ENCODE data around the gene SLC24A4. TPM values are rescaled to one million over a fixed set of nuclear protein-coding genes. Genes with fewer than 3 reads are reported as not detected.

The SLC24A4 gene, protein sequence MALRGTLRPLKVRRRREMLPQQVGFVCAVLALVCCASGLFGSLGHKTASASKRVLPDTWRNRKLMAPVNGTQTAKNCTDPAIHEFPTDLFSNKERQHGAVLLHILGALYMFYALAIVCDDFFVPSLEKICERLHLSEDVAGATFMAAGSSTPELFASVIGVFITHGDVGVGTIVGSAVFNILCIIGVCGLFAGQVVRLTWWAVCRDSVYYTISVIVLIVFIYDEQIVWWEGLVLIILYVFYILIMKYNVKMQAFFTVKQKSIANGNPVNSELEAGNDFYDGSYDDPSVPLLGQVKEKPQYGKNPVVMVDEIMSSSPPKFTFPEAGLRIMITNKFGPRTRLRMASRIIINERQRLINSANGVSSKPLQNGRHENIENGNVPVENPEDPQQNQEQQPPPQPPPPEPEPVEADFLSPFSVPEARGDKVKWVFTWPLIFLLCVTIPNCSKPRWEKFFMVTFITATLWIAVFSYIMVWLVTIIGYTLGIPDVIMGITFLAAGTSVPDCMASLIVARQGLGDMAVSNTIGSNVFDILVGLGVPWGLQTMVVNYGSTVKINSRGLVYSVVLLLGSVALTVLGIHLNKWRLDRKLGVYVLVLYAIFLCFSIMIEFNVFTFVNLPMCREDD
- total RNA-seq (0.07 and 0.14 TPM in 2 replicates), polyA plus RNA-seq (0.02 and 0.08 TPM in 2 replicates), polyA minus RNA-seq (not detected in 2 replicates), Bru-seq, nascent RNA (percentile 2 among the genes with signal in this experiment), BruChase-seq, experiment 1, labeled RNA remaining after a 6-hour chase (percentile 2 among the genes with signal in this experiment), BruChase-seq, experiment 2, labeled RNA remaining after a 2-hour chase (percentile 1 among the genes with signal in this experiment)
- polyA plus RNA-seq (2011; cell fraction: cytosol; rRNA removed), result 0.01 TPM in 1 of 2 replicates, not detected in the other
- 0.04 TPM in 1 of 2 replicates, not detected in the other for polyA plus RNA-seq (2011; cell fraction: nucleus; rRNA removed)
- not detected in 2 replicates for polyA plus RNA-seq (2012)
- polyA minus RNA-seq (2011; cell fraction: cytosol; rRNA and poly(A)+ RNA removed), result not detected
- not detected in 2 replicates for polyA minus RNA-seq (2011; cell fraction: nucleus; rRNA and poly(A)+ RNA removed)
- long read RNA-seq, result 0 reads

DNA sequence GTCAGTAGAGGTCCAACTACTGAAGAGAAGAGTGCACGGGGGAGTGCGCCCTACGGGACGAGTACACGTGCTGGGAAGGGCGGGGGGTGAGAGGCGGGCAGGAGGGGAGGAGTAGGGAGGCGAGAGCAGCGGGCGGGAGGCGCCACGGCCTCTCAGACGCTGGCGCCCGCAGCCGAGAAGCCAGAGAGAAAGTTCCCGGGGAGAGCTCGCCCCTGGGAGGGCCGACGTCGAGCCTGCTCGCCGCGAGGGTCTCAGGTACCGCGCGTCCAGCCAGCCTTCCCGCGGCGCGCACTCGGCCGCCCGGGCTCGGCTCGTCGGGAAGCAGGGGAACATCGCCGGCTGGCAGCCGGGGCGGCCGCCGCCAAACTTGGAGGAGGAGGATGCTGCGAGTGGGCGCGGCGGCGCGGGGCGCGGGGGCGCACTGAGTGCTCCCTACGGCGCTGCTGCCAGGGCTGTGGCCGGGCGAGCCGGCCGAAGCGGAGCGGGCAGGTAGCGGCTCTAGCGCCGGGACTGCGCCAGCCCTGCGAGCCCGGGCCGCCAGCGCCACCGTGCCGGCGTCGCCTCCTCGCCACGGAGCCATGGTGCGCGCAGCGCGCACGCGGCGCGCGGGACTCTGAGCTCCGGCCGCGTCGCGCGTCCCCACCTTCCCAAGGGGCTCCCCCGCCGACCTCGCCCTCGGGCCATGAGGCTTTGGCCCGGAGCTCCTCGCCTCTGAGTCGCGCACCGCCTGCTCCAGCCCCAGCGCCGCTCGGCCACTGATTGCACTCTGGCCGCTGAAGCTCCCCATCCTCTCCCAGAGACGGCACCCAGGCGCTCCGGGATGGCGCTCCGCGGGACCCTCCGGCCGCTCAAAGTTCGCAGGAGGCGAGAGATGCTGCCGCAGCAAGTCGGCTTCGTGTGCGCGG is at the start of gene SLC24A4:
SLC24A4 (plus strand) TSS at position 155 of the 905 bp plus-strand sequence; CDS start at position 821, 666 bp downstream.
- Histone ChIP-seq H3K79me2 (ENCODE audit: control insufficient read depth, insufficient read depth, low read length) (no peaks in the 10 kb centered on the region), H3K4me1 (ENCODE audit: control insufficient read depth, extremely low read depth, insufficient read depth, low read length) (no peaks in the 10 kb centered on the region), H3K4me3 (replicated peaks in 1 of 3; ENCODE audit: insufficient read depth in 1 of 3, low read depth in 1 of 3, low read length in 3 of 3) (no peak within 1 kb of the TSS), H3K9me1 (replicated peaks; ENCODE audit: control insufficient read depth, extremely low read depth, insufficient read depth, low read length) (no peaks in the 10 kb centered on the region), H3K36me3 (ENCODE audit: control insufficient read depth in 2 of 2, extremely low read depth in 1 of 2, insufficient read depth in 2 of 2, low read length in 2 of 2) (no peaks in the 10 kb centered on the region), H2AFZ (ENCODE audit: low read depth, low read length) (no peak within 1 kb of the TSS), H3K9ac (replicated peaks; ENCODE audit: extremely low read depth, insufficient read depth, low read length) (no peak within 1 kb of the TSS), H3K9me3 (replicated peaks; ENCODE audit: control insufficient read depth, insufficient read depth, low read length) (no peaks in the 10 kb centered on the region), H4K20me1 (replicated peaks; ENCODE audit: control insufficient read depth, extremely low read depth, insufficient read depth, low read length) (no peaks in the 10 kb centered on the region), H3K27ac (ENCODE audit: insufficient read depth, low read depth, low read length) (no peak within 1 kb of the TSS), H3K4me2 (ENCODE audit: insufficient read depth, low read length) (no peak within 1 kb of the TSS), H3K27me3 (ENCODE audit: control insufficient read depth in 2 of 2, insufficient read depth in 2 of 2, low read length in 2 of 2) (peaks cover 40 to 41% of the 10 kb centered on the region in 2 experiments)
- ChIA-PET POLR2A (no interaction called here), CTCF (no interaction called here)
- no TSS peak for BruUV-seq (replicated peaks)
- no peak for DNase-seq (ENCODE audit: low read depth, low spot score)
- dilution Hi-C loops (cut with MboI; ENCODE audit: extremely low pct_ligation_motif_present, low sequenced_read_pairs), result no loop called here
- TF ChIP-seq, protein P1, sequence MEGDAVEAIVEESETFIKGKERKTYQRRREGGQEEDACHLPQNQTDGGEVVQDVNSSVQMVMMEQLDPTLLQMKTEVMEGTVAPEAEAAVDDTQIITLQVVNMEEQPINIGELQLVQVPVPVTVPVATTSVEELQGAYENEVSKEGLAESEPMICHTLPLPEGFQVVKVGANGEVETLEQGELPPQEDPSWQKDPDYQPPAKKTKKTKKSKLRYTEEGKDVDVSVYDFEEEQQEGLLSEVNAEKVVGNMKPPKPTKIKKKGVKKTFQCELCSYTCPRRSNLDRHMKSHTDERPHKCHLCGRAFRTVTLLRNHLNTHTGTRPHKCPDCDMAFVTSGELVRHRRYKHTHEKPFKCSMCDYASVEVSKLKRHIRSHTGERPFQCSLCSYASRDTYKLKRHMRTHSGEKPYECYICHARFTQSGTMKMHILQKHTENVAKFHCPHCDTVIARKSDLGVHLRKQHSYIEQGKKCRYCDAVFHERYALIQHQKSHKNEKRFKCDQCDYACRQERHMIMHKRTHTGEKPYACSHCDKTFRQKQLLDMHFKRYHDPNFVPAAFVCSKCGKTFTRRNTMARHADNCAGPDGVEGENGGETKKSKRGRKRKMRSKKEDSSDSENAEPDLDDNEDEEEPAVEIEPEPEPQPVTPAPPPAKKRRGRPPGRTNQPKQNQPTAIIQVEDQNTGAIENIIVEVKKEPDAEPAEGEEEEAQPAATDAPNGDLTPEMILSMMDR (IDR thresholded peaks at IDR 0.05; ENCODE audit: extremely low read depth in 1 of 2, insufficient read depth in 1 of 2, low read depth in 1 of 2, low read length in 2 of 2), result no peak
- TF ChIP-seq GATA2 (IDR thresholded peaks at IDR 0.05; ENCODE audit: insufficient read depth, insufficient read length, low read depth, low read length) (no peak), FOS (IDR thresholded peaks at IDR 0.05; ENCODE audit: borderline replicate concordance, insufficient read depth, low read length) (no peak), POLR2A (IDR thresholded peaks at IDR 0.05; ENCODE audit: low read depth, low read length) (no peak), MYC (IDR thresholded peaks at IDR 0.05; ENCODE audit: low read depth, low read length) (no peak), EZH2 (IDR thresholded peaks at IDR 0.05; ENCODE audit: borderline replicate concordance, low read depth, low read length, severe bottlenecking) (no peak), POLR2AphosphoS5 (IDR thresholded peaks at IDR 0.05; ENCODE audit: insufficient read depth, low read depth, low read length) (no peak), JUN (IDR thresholded peaks at IDR 0.05; ENCODE audit: borderline replicate concordance, insufficient read depth, insufficient read length, low read depth) (no peak)
- TF ChIP-seq, protein P2, sequence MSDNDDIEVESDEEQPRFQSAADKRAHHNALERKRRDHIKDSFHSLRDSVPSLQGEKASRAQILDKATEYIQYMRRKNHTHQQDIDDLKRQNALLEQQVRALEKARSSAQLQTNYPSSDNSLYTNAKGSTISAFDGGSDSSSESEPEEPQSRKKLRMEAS (IDR thresholded peaks at IDR 0.05; ENCODE audit: insufficient read depth, insufficient read length), result no peak
- intact Hi-C loops (cut with micrococcal nuclease), result loop anchor here (10.0 kb wide), 1 partner anchor 362 kb away; no protein-coding TSS in a partner anchor
- no peak for FAIRE-seq

Measured in endothelial cell of umbilical vein (primary cell).